GM13976 (cell line): ENCODE measurements around the gene ZNF607.

ENCODE experiments used
- DNase-seq: peaks from one replicate; pipeline ENCODE4 v3.0.0; 2012; ENCODE audit warnings: low spot score
- CTCF ChIP-seq: IDR thresholded peaks from 2 replicates; pipeline ENCODE4 v1.5.1; 2012; ENCODE audit warnings: borderline replicate concordance, mild to moderate bottlenecking; ENCODE audit not compliant: insufficient read depth; ENCODE audit errors: extremely low read depth, missing control alignments, control extremely low read depth
- in situ Hi-C: fragments of 300-500 bp; cut with MboI; formaldehyde crosslinking; loops from one replicate; pipeline ENCODE4 v1.12.0; 2022; ENCODE audit warnings: low sequenced_read_pairs, mixed read lengths, inconsistent platforms; ENCODE audit not compliant: unreplicated experiment

ZNF607 gene

DNA sequence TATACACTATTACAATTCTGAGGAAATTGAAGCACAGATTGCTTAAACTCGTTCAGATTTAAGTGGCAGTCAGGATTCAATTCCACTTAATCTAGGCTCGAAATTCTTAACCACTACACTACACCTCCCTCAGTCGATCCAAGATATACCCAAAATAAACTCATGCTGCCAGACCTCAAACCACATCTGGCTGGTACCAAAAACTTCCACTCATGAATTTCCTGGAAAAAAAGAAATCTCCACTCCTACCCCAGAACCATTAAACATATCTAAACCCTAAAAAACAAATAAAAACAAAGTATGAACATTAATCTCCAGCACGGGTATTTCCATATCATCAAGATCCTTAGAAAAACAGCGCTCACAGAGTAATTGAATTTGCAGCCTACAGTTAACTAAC is 65.4 kb downstream of the ZNF607 start:
- in situ Hi-C loops = no loop called here
- DNase-seq = no peak
- TF ChIP-seq CTCF = no peak
